Body of pancreas (tissue), 4 donors: ENCODE results near the gene FBRSL1. TPM values are rescaled to one million over a fixed set of nuclear protein-coding genes. Genes with fewer than 3 reads are reported as not detected.

Source experiments
- ATAC-seq: fragments of 150-250 bp; one replicate; pipeline ENCODE4 v1.9.1; 2016
- DNase-seq, 4 donors: peaks; one replicate each; pipeline ENCODE4 v3.0.0-alpha.2; 2019
- H3K27ac ChIP-seq, 4 donors: fragments of 200-600 bp; sonication (generic); 1 replicate in 3 of 4; 2 replicates in 1 of 4; pipeline versions ENCODE4 v1.5.1 to v1.6.1; 2016 to 2019; ENCODE audit warnings: mild to moderate bottlenecking in 1 of 4, mixed read lengths in 1 of 4, moderate library complexity in 1 of 4
- H3K27me3 ChIP-seq, 2 donors: fragments of 200-600 bp; sonication (generic); one replicate each; pipeline ENCODE4 v1.6.0; 2016; ENCODE audit warnings: mild to moderate bottlenecking in 1 of 2
- H3K36me3 ChIP-seq, 2 donors: fragments of 200-600 bp; sonication (generic); replicated peaks in 1 of 2; 2 replicates each; pipeline ENCODE4 v1.5.1; 2016; ENCODE audit warnings: low read depth in 2 of 2; ENCODE audit not compliant: insufficient read depth in 1 of 2
- H3K4me1 ChIP-seq: fragments of 200-600 bp; sonication (generic); one replicate; pipeline ENCODE4 v1.6.0; 2016
- H3K4me3 ChIP-seq, 2 donors: fragments of 200-600 bp; sonication (generic); 1 replicate in 1 of 2; 2 replicates in 1 of 2; pipeline ENCODE4 v1.5.1; 2016 to 2019
- H3K9me3 ChIP-seq, 3 donors: fragments of 200-600 bp; sonication (generic); 1 replicate in 2 of 3; 2 replicates in 1 of 3; pipeline ENCODE4 v1.5.1; 2016
- POLR2A ChIP-seq, 3 donors: fragments of 450-650 bp; IDR thresholded peaks; one replicate each; pipeline ENCODE4 v1.6.1; 2016; ENCODE audit warnings: antibody characterized with exemption in 3 of 3, mild to moderate bottlenecking in 2 of 3
- WGBS, 2 donors: methylation state at CpG; one replicate each; pipeline ENCODE4 v1.1.5; 2017; 5-methylcytosine and 5-hydroxymethylcytosine counted together
- intact Hi-C: fragments of 100-400 bp; cut with DNase I; formaldehyde crosslinking; loops from one replicate; pipeline ENCODE4 v1.15.1; 2023
- total RNA-seq, 2 donors: library from RNA; depleted of rRNA; stranded (reverse); fragments of >200 nt; gene quantifications; one replicate each; pipeline ENCODE4 v1.1.0, GENCODE V29; 2016
- TF ChIP-seq, protein P1 (sequence below), 7 experiments: fragments of 450-650 bp in 4 of 7; fragments of 200-600 bp in 3 of 7; sonication (generic) in 3 of 7; IDR thresholded peaks; one replicate each; pipeline ENCODE4 v1.5.1; 2016 to 2019; ENCODE audit warnings: antibody characterized with exemption in 7 of 7

FBRSL1 gene
- total RNA-seq, 2 donors from 2014 or later = 29.8 to 50.1 TPM

DNA sequence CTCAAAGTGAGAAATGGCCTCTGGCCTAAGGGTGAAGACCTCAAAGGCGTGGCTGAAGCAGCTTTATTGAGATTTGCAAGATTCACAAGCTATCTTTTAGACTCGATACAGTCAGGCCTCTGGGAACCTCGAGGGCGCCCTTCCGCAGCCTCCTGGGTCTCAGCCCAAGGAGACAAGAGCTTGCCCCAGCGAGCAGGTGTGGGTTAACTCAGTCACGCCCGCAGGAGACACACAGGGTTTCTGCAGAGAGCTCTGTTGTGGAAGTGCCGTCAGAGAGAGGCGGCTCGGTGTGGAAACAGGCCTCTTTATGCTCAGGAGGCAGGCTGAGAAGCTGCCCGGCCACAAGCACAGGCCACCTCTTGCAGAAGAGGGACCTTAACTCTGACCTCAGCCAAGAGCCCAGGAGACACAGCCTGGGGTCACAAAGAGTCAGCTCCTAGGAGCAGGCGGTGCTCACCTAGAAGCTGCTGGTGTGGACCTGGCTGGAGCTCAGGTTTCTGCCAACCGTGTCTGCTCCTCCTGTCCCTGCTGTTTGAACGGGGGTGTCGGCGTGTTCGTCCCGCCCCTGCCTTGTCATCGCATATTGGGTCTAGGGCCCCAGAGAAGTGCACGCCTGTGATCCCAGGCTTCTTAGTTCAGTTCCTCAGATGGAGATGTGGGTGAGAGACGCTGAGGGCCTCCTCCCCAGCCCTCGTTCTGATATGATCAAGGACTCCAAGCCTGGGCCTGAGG is 42.1 kb upstream of the FBRSL1 start:
- WGBS, 2 donors = 84 to 95% methylated on average over 8 to 23 of the region's 23 CpGs
- Histone ChIP-seq H3K27me3 (no peaks in the 10 kb centered on the region), H3K9me3 (no peaks in the 10 kb centered on the region), H3K4me3 (no peak overlapping the region), H3K36me3 (no peaks in the 10 kb centered on the region), H3K4me1 (peaks cover 8% of the 10 kb centered on the region), H3K27ac (no peak overlapping the region)
- intact Hi-C loops = no loop called here
- DNase-seq = no peak
- no peak for TF ChIP-seq POLR2A (IDR thresholded peaks at IDR 0.05)
- TF ChIP-seq, protein P1, sequence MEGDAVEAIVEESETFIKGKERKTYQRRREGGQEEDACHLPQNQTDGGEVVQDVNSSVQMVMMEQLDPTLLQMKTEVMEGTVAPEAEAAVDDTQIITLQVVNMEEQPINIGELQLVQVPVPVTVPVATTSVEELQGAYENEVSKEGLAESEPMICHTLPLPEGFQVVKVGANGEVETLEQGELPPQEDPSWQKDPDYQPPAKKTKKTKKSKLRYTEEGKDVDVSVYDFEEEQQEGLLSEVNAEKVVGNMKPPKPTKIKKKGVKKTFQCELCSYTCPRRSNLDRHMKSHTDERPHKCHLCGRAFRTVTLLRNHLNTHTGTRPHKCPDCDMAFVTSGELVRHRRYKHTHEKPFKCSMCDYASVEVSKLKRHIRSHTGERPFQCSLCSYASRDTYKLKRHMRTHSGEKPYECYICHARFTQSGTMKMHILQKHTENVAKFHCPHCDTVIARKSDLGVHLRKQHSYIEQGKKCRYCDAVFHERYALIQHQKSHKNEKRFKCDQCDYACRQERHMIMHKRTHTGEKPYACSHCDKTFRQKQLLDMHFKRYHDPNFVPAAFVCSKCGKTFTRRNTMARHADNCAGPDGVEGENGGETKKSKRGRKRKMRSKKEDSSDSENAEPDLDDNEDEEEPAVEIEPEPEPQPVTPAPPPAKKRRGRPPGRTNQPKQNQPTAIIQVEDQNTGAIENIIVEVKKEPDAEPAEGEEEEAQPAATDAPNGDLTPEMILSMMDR (IDR thresholded peaks at IDR 0.05) = no peak
- ATAC-seq = no peak

DNA sequence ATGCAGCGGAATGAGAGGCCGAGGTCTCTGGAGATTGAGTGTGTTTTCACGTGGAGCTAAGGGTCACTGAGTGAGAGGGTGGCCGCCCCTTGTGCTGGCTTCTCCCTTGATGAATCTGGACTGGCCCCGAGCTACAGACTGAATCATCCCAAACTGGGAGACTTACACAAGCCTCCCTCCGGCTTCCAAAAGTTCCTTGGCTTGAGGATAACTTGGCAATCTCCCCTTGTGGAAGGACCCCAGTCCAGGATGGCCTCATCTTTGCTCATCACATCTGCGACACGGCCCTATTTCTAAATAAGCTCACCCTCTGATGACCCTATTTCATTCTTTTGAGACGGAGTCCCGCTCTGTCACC is 41.5 kb upstream of the FBRSL1 start:
- WGBS, 2 donors = 88 to 90% methylated on average over 9 to 10 of the region's 10 CpGs
- TF ChIP-seq POLR2A (IDR thresholded peaks at IDR 0.05) = no peak
- TF ChIP-seq, protein P1 (IDR thresholded peaks at IDR 0.05) = no peak
- H3K27me3 ChIP-seq = no peaks in the 10 kb centered on the region
- no peaks in the 10 kb centered on the region for H3K36me3 ChIP-seq
- H3K4me1 ChIP-seq = peaks cover 8% of the 10 kb centered on the region
- ATAC-seq (no peak), DNase-seq (no peak)
- H3K9me3 ChIP-seq = no peaks in the 10 kb centered on the region
- H3K4me3 ChIP-seq = no peak overlapping the region
- no peak overlapping the region for H3K27ac ChIP-seq
- intact Hi-C loops = no loop called here

DNA sequence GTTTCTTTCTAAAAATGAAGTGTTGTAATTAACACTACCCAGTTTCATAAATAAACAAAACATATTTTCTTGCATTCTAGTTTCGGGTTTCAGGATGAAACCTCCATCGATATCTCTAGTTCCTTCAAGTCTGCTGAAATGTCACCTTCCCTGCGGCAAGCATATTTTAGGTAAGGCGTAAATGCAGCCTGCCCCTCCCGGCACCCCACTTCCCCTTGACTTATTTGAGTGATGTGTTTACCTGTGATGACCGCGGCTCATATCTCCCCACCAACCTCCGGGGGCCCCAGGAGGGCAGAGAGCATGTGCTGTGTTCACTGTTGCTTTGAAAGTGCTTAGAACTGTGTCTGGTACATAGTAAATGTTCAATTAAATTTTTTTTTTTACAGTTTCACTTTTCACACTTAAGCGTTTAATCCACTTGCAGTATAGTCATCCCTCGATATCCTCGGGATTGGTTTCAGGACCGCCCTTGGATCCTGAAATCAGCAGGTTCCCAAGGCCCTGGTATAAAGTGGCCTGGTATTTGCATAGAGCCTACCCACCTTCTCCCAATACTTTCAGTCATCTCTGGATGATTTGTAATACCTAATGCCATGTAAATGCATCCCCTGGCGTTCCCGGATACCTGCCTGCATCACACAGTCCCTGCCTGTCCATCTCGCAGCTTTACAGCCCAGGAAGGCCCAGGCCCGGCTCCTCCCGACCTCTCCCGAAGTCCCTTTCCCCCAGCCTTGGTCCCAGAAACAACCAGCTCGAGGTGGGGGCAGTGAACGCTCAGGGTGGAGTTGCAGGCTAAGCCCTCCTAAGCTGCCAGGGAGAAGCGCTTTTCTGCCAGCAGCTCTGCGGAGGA is 40.2 kb upstream of the FBRSL1 start:
- ATAC-seq = no peak

DNA sequence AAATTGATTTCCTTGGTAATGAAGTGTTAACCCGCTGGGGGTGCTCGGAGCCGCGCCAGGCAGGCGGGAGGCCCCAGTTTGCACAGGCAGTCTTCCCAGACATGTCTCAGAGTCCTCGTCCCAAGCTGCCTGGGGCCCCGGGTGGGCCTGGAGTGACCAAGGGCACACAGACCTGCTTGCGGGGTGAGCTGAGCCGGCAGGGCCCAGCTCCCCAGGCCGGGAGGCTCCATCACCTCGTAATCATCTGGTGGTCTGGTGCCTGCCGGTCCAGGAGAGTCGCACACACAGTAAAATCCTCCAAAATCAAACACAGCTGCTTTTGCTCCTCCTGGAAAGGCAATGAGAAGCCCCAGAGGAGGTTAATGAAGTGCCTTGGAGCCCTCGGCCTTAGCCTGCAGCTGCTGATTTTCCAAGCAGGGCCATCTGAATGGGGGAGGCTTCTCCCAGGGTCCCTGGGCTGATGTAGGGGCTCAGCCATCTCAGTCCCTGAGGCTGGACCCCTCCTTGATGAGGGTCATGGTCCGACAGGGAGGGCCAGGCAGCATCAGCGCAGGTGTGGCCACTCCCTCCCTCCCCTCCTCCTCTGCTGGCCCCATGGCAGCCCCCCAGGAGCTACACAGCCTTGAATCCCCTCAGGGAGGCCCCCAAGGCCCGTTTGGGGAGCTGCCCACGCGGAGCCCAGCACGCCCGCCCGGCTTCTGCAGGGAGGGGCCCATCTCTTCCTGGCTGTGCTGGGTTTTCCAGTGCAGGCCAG is 39.4 kb upstream of the FBRSL1 start:
- H3K4me3 ChIP-seq = no peak overlapping the region
- ATAC-seq = no peak
- no peak overlapping the region for H3K27ac ChIP-seq
- 30 to 47% methylated on average over 4 to 21 of the region's 22 CpGs for WGBS, 2 donors
- no peak for DNase-seq
- peaks cover 8% of the 10 kb centered on the region for H3K4me1 ChIP-seq
- H3K9me3 ChIP-seq = no peaks in the 10 kb centered on the region
- H3K36me3 ChIP-seq = no peaks in the 10 kb centered on the region
- intact Hi-C loops = no loop called here
- TF ChIP-seq POLR2A (IDR thresholded peaks at IDR 0.05) = no peak
- TF ChIP-seq, protein P1 (IDR thresholded peaks at IDR 0.05) = no peak
- no peaks in the 10 kb centered on the region for H3K27me3 ChIP-seq

More for the DNA sequence above, 40.2 kb upstream of the FBRSL1 start:
- Histone ChIP-seq H3K27me3 (no peaks in the 10 kb centered on the region), H3K27ac (no peak overlapping the region), H3K9me3 (no peaks in the 10 kb centered on the region), H3K4me1 (peaks cover 8% of the 10 kb centered on the region), H3K36me3 (no peaks in the 10 kb centered on the region), H3K4me3 (no peak overlapping the region)
- 70 to 76% methylated on average over 16 to 22 of the region's 22 CpGs for WGBS, 2 donors
- intact Hi-C loops = no loop called here
- no peak for DNase-seq
- TF ChIP-seq, protein P1 (IDR thresholded peaks at IDR 0.05) = no peak
- TF ChIP-seq POLR2A (IDR thresholded peaks at IDR 0.05) = no peak
